B cell (primary cell): ENCODE results near the gene SUGCT. TPM values are rescaled to one million over a fixed set of nuclear protein-coding genes. Genes with fewer than 3 reads are reported as not detected.

Experiments used
- ATAC-seq: fragments of 200-7000 bp; cut with Tn5 transposase; one replicate; pipeline ENCODE4 v1.10.0; 2021; ENCODE audit warnings: low read depth, mild to moderate bottlenecking, moderate number of reproducible peaks, moderate library complexity
- CTCF ChIA-PET: fragments of 350-600 bp; sonication (Branson Sonifier 250); formaldehyde crosslinking; loops from one replicate; lab custom pipeline; 2021; ENCODE audit warnings: antibody characterized with exemption, inconsistent platforms; lab: Charles Lee
- POLR2A ChIA-PET: fragments of 350-600 bp; sonication (Branson Sonifier 250); formaldehyde crosslinking; loops from one replicate; lab custom pipeline; 2021; ENCODE audit warnings: antibody characterized with exemption; lab: Charles Lee
- DNase-seq: peaks from one replicate; pipeline ENCODE4 v3.0.0; 2013
- H2AFZ ChIP-seq: 2 replicates; pipeline ENCODE4 v1.6.1; 2012; ENCODE audit warnings: mild to moderate bottlenecking, low read depth, low read length; ENCODE audit not compliant: insufficient read depth, poor library complexity, severe bottlenecking
- H3K27ac ChIP-seq, 2 donors: 1 replicate in 1 of 2; 2 replicates in 1 of 2; pipeline ENCODE4 v1.5.1; 2012 to 2013; ENCODE audit warnings: low read length in 2 of 2, mild to moderate bottlenecking in 2 of 2, moderate library complexity in 1 of 2
- H3K27me3 ChIP-seq, 4 experiments: fragments of 200-600 bp in 1 of 4; sonication (generic) in 1 of 4; replicated peaks in 1 of 4; 1 replicate in 2 of 4; 2 replicates in 2 of 4; pipeline versions ENCODE4 v1.6.1 to v1.7.0; 2013 to 2016; ENCODE audit warnings: low read length in 3 of 4, mild to moderate bottlenecking in 2 of 4, mixed read lengths in 1 of 4, moderate library complexity in 1 of 4; ENCODE audit not compliant: insufficient read depth in 4 of 4, control insufficient read depth in 3 of 4; ENCODE audit errors: control extremely low read depth in 1 of 4
- H3K36me3 ChIP-seq, 2 experiments: replicated peaks in 1 of 2; 1 replicate in 1 of 2; 2 replicates in 1 of 2; pipeline versions ENCODE4 v1.6.1 to v1.7.1; 2013; ENCODE audit warnings: low read length in 1 of 2; ENCODE audit not compliant: insufficient read depth in 2 of 2, control insufficient read depth in 1 of 2; ENCODE audit errors: control extremely low read depth in 1 of 2, extremely low read depth in 1 of 2
- H3K4me1 ChIP-seq, 2 donors: fragments of 200-600 bp in 1 of 2; sonication (generic) in 1 of 2; 1 replicate in 1 of 2; 2 replicates in 1 of 2; pipeline versions ENCODE4 v1.5.1 to v1.6.1; 2013 to 2017; ENCODE audit warnings: low read length in 2 of 2; ENCODE audit not compliant: control insufficient read depth in 2 of 2, insufficient read depth in 2 of 2
- H3K4me2 ChIP-seq: replicated peaks from 2 replicates; pipeline ENCODE3; 2012; ENCODE audit warnings: mild to moderate bottlenecking, low read depth, low read length; ENCODE audit not compliant: poor library complexity, severe bottlenecking
- H3K4me3 ChIP-seq, 5 experiments: fragments of 200-600 bp in 1 of 5; sonication (generic) in 1 of 5; 1 replicate in 3 of 5; 2 replicates in 2 of 5; pipeline versions ENCODE4 v1.5.1 to v1.7.0; 2011 to 2016; ENCODE audit warnings: low read length in 4 of 5, mild to moderate bottlenecking in 4 of 5, low read depth in 2 of 5, control low read depth in 1 of 5, moderate library complexity in 1 of 5; ENCODE audit not compliant: insufficient read depth in 1 of 5; ENCODE audit errors: control extremely low read depth in 1 of 5, extremely low read depth in 1 of 5
- H3K79me2 ChIP-seq: fragments of 200-600 bp; sonication (generic); one replicate; pipeline ENCODE4 v1.6.0; 2016; ENCODE audit warnings: low read length; ENCODE audit not compliant: control insufficient read depth, insufficient read depth
- H3K9ac ChIP-seq: fragments of 200-600 bp; sonication (generic); 2 replicates; pipeline ENCODE4 v1.6.1; 2017; ENCODE audit warnings: mild to moderate bottlenecking, low read length, moderate library complexity
- H3K9me3 ChIP-seq, 3 donors: one replicate each; pipeline versions ENCODE4 v1.6.1 to v1.7.1; 2013; ENCODE audit warnings: low read length in 2 of 3; ENCODE audit not compliant: control insufficient read depth in 2 of 3, insufficient read depth in 1 of 3; ENCODE audit errors: control extremely low read depth in 1 of 3
- H4K20me1 ChIP-seq: 2 replicates; pipeline ENCODE4 v1.6.0; 2012; ENCODE audit warnings: mild to moderate bottlenecking, low read length; ENCODE audit not compliant: insufficient read depth, control insufficient read depth, poor library complexity, severe bottlenecking
- H3K27ac Mint-ChIP-seq: one replicate; pipeline ENCODE4 v1.8.0; 2021; ENCODE audit warnings: mixed read lengths
- H3K27me3 Mint-ChIP-seq: one replicate; pipeline ENCODE4 v1.8.0; 2021; ENCODE audit warnings: mixed read lengths
- H3K4me1 Mint-ChIP-seq: one replicate; pipeline ENCODE4 v1.8.0; 2021; ENCODE audit warnings: mixed read lengths
- H3K4me3 Mint-ChIP-seq: one replicate; pipeline ENCODE4 v1.8.0; 2021; ENCODE audit warnings: mixed read lengths
- H3K9me3 Mint-ChIP-seq: one replicate; pipeline ENCODE4 v1.8.0; 2022; ENCODE audit warnings: mixed read lengths; ENCODE audit not compliant: insufficient read depth
- EZH2 ChIP-seq: IDR thresholded peaks from 2 replicates; pipeline ENCODE4 v1.6.1; 2012; ENCODE audit warnings: borderline replicate concordance, low read depth, mild to moderate bottlenecking, moderate library complexity, low read length; ENCODE audit not compliant: insufficient read depth, poor library complexity, severe bottlenecking
- WGBS: methylation state at CpG from one replicate; pipeline ENCODE4 v1.1.5; 2013; ENCODE audit warnings: missing lambda C conversion rate; ENCODE audit not compliant: insufficient coverage; 5-methylcytosine and 5-hydroxymethylcytosine counted together
- intact Hi-C: fragments of 100-400 bp; cut with micrococcal nuclease; formaldehyde crosslinking; loops from one replicate; pipeline ENCODE4 v1.10.0; 2022
- polyA plus RNA-seq: library from polyadenylated mRNA; depleted of rRNA; stranded (reverse); fragments of >200 nt; gene quantifications from 2 replicates; pipeline ENCODE4 v1.2.3, GENCODE V29; 2012
- total RNA-seq, 2 donors: library from RNA; stranded (reverse); fragments of 120-200 nt in 1 of 2; gene quantifications; 1 replicate in 1 of 2; 2 replicates in 1 of 2; pipeline versions ENCODE4 v1.2.3 to v1.2.4, GENCODE V29; 2013 to 2022
- TF ChIP-seq, protein P1 (sequence below): fragments of 200-600 bp; IDR thresholded peaks from one replicate; pipeline ENCODE4 v1.8.0; 2022; ENCODE audit warnings: antibody characterized with exemption, mild to moderate bottlenecking

SUGCT gene
- total and polyA plus RNA-seq, 2 donors (not counting 1 experiment from before 2014, with no cell fraction given), result 0.19 to 0.86 TPM

DNA sequence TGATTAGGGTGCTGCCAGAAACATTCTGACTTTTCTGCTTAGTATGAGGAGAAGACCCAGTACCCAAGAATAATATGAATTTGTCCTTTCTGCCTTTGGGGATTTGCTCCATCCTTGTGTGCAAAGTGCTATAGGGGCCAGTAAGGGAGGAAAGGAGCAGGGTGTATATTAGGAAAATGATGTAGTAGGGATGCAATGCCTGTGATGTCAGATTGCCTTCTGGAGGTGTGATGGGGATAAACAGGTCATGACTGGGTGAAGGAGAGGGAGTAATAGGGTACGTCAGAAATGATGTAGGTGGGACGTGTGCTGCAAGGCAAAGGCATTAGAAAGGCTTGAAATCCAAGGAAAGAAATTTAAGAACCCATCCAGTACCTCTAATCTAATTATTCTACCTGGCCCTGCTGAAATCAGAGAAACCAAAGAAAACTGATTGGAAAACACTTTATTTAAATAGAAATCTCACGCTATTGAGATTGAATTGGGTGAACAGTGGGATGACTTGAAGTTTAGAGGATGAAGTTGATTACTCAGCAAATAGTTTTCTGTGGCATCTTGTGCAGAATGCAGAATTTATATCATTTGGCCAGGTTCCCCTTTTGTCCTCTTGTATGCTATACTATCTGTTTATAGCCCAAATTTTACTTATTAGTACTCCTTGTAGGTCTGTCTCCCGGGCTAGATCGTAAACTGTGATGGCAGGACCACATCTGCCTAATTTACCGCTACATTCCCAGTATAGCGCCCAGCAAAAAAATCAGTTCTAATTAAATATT lies 503.9 kb downstream of the SUGCT start:
- no peaks in the 10 kb centered on the region for H3K27me3 ChIP-seq
- no peak overlapping the region for H3K27ac ChIP-seq
- H3K4me2 ChIP-seq, result no peak overlapping the region
- TF ChIP-seq, protein P1, sequence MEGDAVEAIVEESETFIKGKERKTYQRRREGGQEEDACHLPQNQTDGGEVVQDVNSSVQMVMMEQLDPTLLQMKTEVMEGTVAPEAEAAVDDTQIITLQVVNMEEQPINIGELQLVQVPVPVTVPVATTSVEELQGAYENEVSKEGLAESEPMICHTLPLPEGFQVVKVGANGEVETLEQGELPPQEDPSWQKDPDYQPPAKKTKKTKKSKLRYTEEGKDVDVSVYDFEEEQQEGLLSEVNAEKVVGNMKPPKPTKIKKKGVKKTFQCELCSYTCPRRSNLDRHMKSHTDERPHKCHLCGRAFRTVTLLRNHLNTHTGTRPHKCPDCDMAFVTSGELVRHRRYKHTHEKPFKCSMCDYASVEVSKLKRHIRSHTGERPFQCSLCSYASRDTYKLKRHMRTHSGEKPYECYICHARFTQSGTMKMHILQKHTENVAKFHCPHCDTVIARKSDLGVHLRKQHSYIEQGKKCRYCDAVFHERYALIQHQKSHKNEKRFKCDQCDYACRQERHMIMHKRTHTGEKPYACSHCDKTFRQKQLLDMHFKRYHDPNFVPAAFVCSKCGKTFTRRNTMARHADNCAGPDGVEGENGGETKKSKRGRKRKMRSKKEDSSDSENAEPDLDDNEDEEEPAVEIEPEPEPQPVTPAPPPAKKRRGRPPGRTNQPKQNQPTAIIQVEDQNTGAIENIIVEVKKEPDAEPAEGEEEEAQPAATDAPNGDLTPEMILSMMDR, result no peak
- TF ChIP-seq EZH2, result no peak
- no peaks in the 10 kb centered on the region for H3K9me3 ChIP-seq
- no CpG with 5 or more reads among the region's 7 CpGs for WGBS
- intact Hi-C loops, result no loop called here
- Mint-ChIP-seq H3K4me3 (no peak overlapping the region), H3K27me3 (peaks cover 5% of the 10 kb centered on the region), H3K27ac (no peak overlapping the region), H3K9me3 (no peaks in the 10 kb centered on the region), H3K4me1 (no peaks in the 10 kb centered on the region)
- no peaks in the 10 kb centered on the region for H3K36me3 ChIP-seq
- no peak overlapping the region for H3K9ac ChIP-seq
- ChIA-PET POLR2A (no interaction called here), CTCF (no interaction called here)
- ATAC-seq (no peak), DNase-seq (no peak)
- H4K20me1 ChIP-seq, result no peaks in the 10 kb centered on the region
- H3K4me3 ChIP-seq, result no peak overlapping the region
- H3K4me1 ChIP-seq, result no peaks in the 10 kb centered on the region
- H3K79me2 ChIP-seq, result no peaks in the 10 kb centered on the region
- no peak overlapping the region for H2AFZ ChIP-seq

DNA sequence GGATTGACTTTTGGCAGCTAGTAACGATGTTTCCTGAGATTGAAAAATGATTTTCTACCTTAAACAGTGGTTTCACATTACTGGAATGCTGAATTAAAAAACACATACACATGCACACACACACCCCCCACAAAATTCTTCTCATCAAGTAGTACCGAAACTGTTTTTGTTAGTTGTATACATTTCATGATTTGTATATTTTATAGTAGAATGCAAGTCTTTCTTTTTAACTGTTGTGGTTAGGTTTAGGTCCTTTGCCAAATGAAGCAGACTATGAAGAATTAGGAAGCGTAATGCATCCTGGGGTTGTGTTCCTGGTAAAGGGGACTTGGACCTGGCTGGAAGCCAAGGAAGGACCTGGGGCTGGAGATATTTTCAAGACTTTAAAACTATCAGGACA lies 505.8 kb downstream of the SUGCT start:
- no peak for DNase-seq
- ChIA-PET POLR2A (no interaction called here), CTCF (no interaction called here)
- H3K27ac ChIP-seq, result no peak overlapping the region
- no peak overlapping the region for H3K4me3 ChIP-seq
- H3K4me2 ChIP-seq, result no peak overlapping the region
- no peak overlapping the region for H3K9ac ChIP-seq
- no peak for ATAC-seq
- H4K20me1 ChIP-seq, result no peaks in the 10 kb centered on the region
- no peaks in the 10 kb centered on the region for H3K9me3 ChIP-seq
- Mint-ChIP-seq H3K9me3 (no peaks in the 10 kb centered on the region), H3K27ac (no peak overlapping the region), H3K4me3 (no peak overlapping the region), H3K4me1 (peaks cover 2% of the 10 kb centered on the region), H3K27me3 (peaks cover 10% of the 10 kb centered on the region)
- peaks cover 0 to 2% (median 0%) of the 10 kb centered on the region in 4 experiments for H3K27me3 ChIP-seq
- no peaks in the 10 kb centered on the region for H3K4me1 ChIP-seq
- WGBS, result 67% methylated on average over 1 of the region's 3 CpGs
- intact Hi-C loops, result no loop called here
- no peaks in the 10 kb centered on the region for H3K79me2 ChIP-seq
- H3K36me3 ChIP-seq, result no peaks in the 10 kb centered on the region
- TF ChIP-seq EZH2, result no peak
- TF ChIP-seq, protein P1, result no peak
- no peak overlapping the region for H2AFZ ChIP-seq
